ENCODE data around the gene CFDP1. TPM values are rescaled to one million over a fixed set of nuclear protein-coding genes. Genes with fewer than 3 reads are reported as not detected.
"Not testable (repeated sequence)": the region's sequence is repeated elsewhere in the genome, so short reads cannot be mapped to it uniquely, and the experiment has no call there.

CFDP1 gene
- total RNA-seq, 2 donors from 2014 or later, result 47.5 to 49.7 TPM

- Mint-ChIP-seq H3K36me3 (peaks cover 17 to 36% of the 10 kb centered on the region in 2 donors), H3K9me3 (peaks cover 0 to 4% of the 10 kb centered on the region in 2 donors), H3K27ac (no peak overlapping the region)
- DNase-seq (ENCODE audit: low spot score in 2 of 2) (no peak), ATAC-seq (no peak)
Measured at GRCh38 chr16:75429621-75430403, 3.5 kb downstream of the CFDP1 start.

GRCh38 chr16:75426524-75426923 is 6.8 kb downstream of the CFDP1 start:
- not testable (repeated sequence) for H3K9me3 Mint-ChIP-seq; DNase-seq (ENCODE audit: low spot score in 2 of 2); ATAC-seq
- H3K27ac Mint-ChIP-seq, result peak overlapping the region in 1 of 2 donors; percentile 22
- H3K36me3 Mint-ChIP-seq, result peaks cover 0 to 22% of the 10 kb centered on the region in 2 donors

GRCh38 chr16:75424105-75424762 is 9.1 kb downstream of the CFDP1 start:
- not testable (repeated sequence) for ATAC-seq; DNase-seq (ENCODE audit: low spot score in 2 of 2); H3K9me3 Mint-ChIP-seq; H3K27ac Mint-ChIP-seq
- peaks cover 0 to 15% of the 10 kb centered on the region in 2 donors for H3K36me3 Mint-ChIP-seq

GRCh38 chr16:75423723-75424104 is 9.6 kb downstream of the CFDP1 start:
- DNase-seq (ENCODE audit: low spot score in 2 of 2) (no peak), ATAC-seq (no peak)
- H3K9me3 Mint-ChIP-seq, result no peaks in the 10 kb centered on the region
- no peak overlapping the region for H3K27ac Mint-ChIP-seq
- H3K36me3 Mint-ChIP-seq, result peaks cover 0 to 14% of the 10 kb centered on the region in 2 donors

- Mint-ChIP-seq H3K9me3 (no peaks in the 10 kb centered on the region), H3K27ac (peak overlapping the region in 1 of 2 donors; percentile 41), H3K36me3 (no peaks in the 10 kb centered on the region)
- peak in 1 of 2 donors; percentile 58 for ATAC-seq
- DNase-seq (ENCODE audit: low spot score in 2 of 2), result no peak
Measured at GRCh38 chr16:75421820-75422126, 11.5 kb downstream of the CFDP1 start.

GRCh38 chr16:75420987-75421819 is 12.1 kb downstream of the CFDP1 start:
- Mint-ChIP-seq H3K36me3 (no peaks in the 10 kb centered on the region), H3K27ac (peak overlapping the region; percentile 25 to 47), H3K9me3 (no peaks in the 10 kb centered on the region)
- ATAC-seq, result peak; percentile 35 to 69
- peak in 1 of 2 donors; percentile 20 for DNase-seq (ENCODE audit: low spot score in 2 of 2)

- Mint-ChIP-seq H3K9me3 (no peaks in the 10 kb centered on the region), H3K27ac (peak overlapping the region in 1 of 2 donors; percentile 40), H3K36me3 (peaks cover 0 to 6% of the 10 kb centered on the region in 2 donors)
- no peak for ATAC-seq
- DNase-seq (ENCODE audit: low spot score in 2 of 2), result no peak
Measured at GRCh38 chr16:75416904-75417565, 16.3 kb downstream of the CFDP1 start.

- Mint-ChIP-seq H3K27ac (peak overlapping the region; percentile 48 to 54), H3K36me3 (peaks cover 0 to 6% of the 10 kb centered on the region in 2 donors), H3K9me3 (no peaks in the 10 kb centered on the region)
- DNase-seq (ENCODE audit: low spot score in 2 of 2) (no peak), ATAC-seq (peak; percentile 28 to 89)
Measured at GRCh38 chr16:75415169-75415905, 18.0 kb downstream of the CFDP1 start.

GRCh38 chr16:75413951-75414350 is 19.4 kb downstream of the CFDP1 start:
- Mint-ChIP-seq H3K36me3 (peaks cover 0 to 6% of the 10 kb centered on the region in 2 donors), H3K9me3 (no peaks in the 10 kb centered on the region), H3K27ac (no peak overlapping the region)
- DNase-seq (ENCODE audit: low spot score in 2 of 2) (no peak), ATAC-seq (no peak)

- DNase-seq (ENCODE audit: low spot score in 2 of 2) (no peak), ATAC-seq (no peak)
- H3K27ac Mint-ChIP-seq, result no peak overlapping the region
Measured at GRCh38 chr16:75406943-75407342, 26.4 kb downstream of the CFDP1 start.

GRCh38 chr16:75402821-75403475 is 30.4 kb downstream of the CFDP1 start:
- ATAC-seq (peak in 1 of 2 donors; percentile 51), DNase-seq (ENCODE audit: low spot score in 2 of 2) (no peak)

More at GRCh38 chr16:75406943-75407342, 26.4 kb downstream of the CFDP1 start:
- no peaks in the 10 kb centered on the region for H3K36me3 Mint-ChIP-seq
- H3K9me3 Mint-ChIP-seq, result no peaks in the 10 kb centered on the region

GRCh38 chr16:75402159-75402820 is 31.0 kb downstream of the CFDP1 start:
- Mint-ChIP-seq H3K36me3 (peaks cover 0 to 5% of the 10 kb centered on the region in 2 donors), H3K27ac (peak overlapping the region; percentile 72 to 74), H3K9me3 (no peaks in the 10 kb centered on the region)
- peak; percentile 52 to 67 for ATAC-seq
- DNase-seq (ENCODE audit: low spot score in 2 of 2), result no peak

More at GRCh38 chr16:75402821-75403475, 30.4 kb downstream of the CFDP1 start:
- peaks cover 0 to 5% of the 10 kb centered on the region in 2 donors for H3K36me3 Mint-ChIP-seq
- H3K9me3 Mint-ChIP-seq, result no peaks in the 10 kb centered on the region
- H3K27ac Mint-ChIP-seq, result peak overlapping the region; percentile 29 to 41

GRCh38 chr16:75401691-75402090 is 31.6 kb downstream of the CFDP1 start:
- Mint-ChIP-seq H3K36me3 (peaks cover 0 to 5% of the 10 kb centered on the region in 2 donors), H3K9me3 (no peaks in the 10 kb centered on the region), H3K27ac (peak overlapping the region; percentile 72 to 74)
- ATAC-seq, result peak; percentile 13 to 18
- DNase-seq (ENCODE audit: low spot score in 2 of 2), result no peak

GRCh38 chr16:75398333-75398732 is 35.0 kb downstream of the CFDP1 start:
- H3K9me3 Mint-ChIP-seq, result no peaks in the 10 kb centered on the region
- no peak overlapping the region for H3K27ac Mint-ChIP-seq
- ATAC-seq, result no peak
- no peak for DNase-seq (ENCODE audit: low spot score in 2 of 2)
- H3K36me3 Mint-ChIP-seq, result peaks cover 4 to 5% of the 10 kb centered on the region in 2 donors

GRCh38 chr16:75394941-75395340 is 38.4 kb downstream of the CFDP1 start:
- H3K27ac Mint-ChIP-seq, result no peak overlapping the region
- H3K36me3 Mint-ChIP-seq, result peaks cover 4 to 5% of the 10 kb centered on the region in 2 donors
- DNase-seq (ENCODE audit: low spot score in 2 of 2) (no peak), ATAC-seq (no peak)
- H3K9me3 Mint-ChIP-seq, result no peaks in the 10 kb centered on the region
